B cell (primary cell): ENCODE measurements around the gene SMPX. TPM values are rescaled to one million over a fixed set of nuclear protein-coding genes. Genes with fewer than 3 reads are reported as not detected.

Experiments used
- ATAC-seq: fragments of 200-7000 bp; cut with Tn5 transposase; one replicate; pipeline ENCODE4 v1.10.0; 2021; ENCODE audit warnings: low read depth, mild to moderate bottlenecking, moderate number of reproducible peaks, moderate library complexity
- CTCF ChIA-PET: fragments of 350-600 bp; sonication (Branson Sonifier 250); formaldehyde crosslinking; loops from one replicate; lab custom pipeline; 2021; ENCODE audit warnings: antibody characterized with exemption, inconsistent platforms; lab: Charles Lee
- POLR2A ChIA-PET: fragments of 350-600 bp; sonication (Branson Sonifier 250); formaldehyde crosslinking; loops from one replicate; lab custom pipeline; 2021; ENCODE audit warnings: antibody characterized with exemption; lab: Charles Lee
- DNase-seq: peaks from one replicate; pipeline ENCODE4 v3.0.0; 2013
- H2AFZ ChIP-seq: 2 replicates; pipeline ENCODE4 v1.6.1; 2012; ENCODE audit warnings: mild to moderate bottlenecking, low read depth, low read length; ENCODE audit not compliant: insufficient read depth, poor library complexity, severe bottlenecking
- H3K27ac ChIP-seq, 2 donors: 1 replicate in 1 of 2; 2 replicates in 1 of 2; pipeline ENCODE4 v1.5.1; 2012 to 2013; ENCODE audit warnings: low read length in 2 of 2, mild to moderate bottlenecking in 2 of 2, moderate library complexity in 1 of 2
- H3K27me3 ChIP-seq, 4 experiments: fragments of 200-600 bp in 1 of 4; sonication (generic) in 1 of 4; replicated peaks in 1 of 4; 1 replicate in 2 of 4; 2 replicates in 2 of 4; pipeline versions ENCODE4 v1.6.1 to v1.7.0; 2013 to 2016; ENCODE audit warnings: low read length in 3 of 4, mild to moderate bottlenecking in 2 of 4, mixed read lengths in 1 of 4, moderate library complexity in 1 of 4; ENCODE audit not compliant: insufficient read depth in 4 of 4, control insufficient read depth in 3 of 4; ENCODE audit errors: control extremely low read depth in 1 of 4
- H3K36me3 ChIP-seq, 2 experiments: replicated peaks in 1 of 2; 1 replicate in 1 of 2; 2 replicates in 1 of 2; pipeline versions ENCODE4 v1.6.1 to v1.7.1; 2013; ENCODE audit warnings: low read length in 1 of 2; ENCODE audit not compliant: insufficient read depth in 2 of 2, control insufficient read depth in 1 of 2; ENCODE audit errors: control extremely low read depth in 1 of 2, extremely low read depth in 1 of 2
- H3K4me1 ChIP-seq, 2 donors: fragments of 200-600 bp in 1 of 2; sonication (generic) in 1 of 2; 1 replicate in 1 of 2; 2 replicates in 1 of 2; pipeline versions ENCODE4 v1.5.1 to v1.6.1; 2013 to 2017; ENCODE audit warnings: low read length in 2 of 2; ENCODE audit not compliant: control insufficient read depth in 2 of 2, insufficient read depth in 2 of 2
- H3K4me2 ChIP-seq: replicated peaks from 2 replicates; pipeline ENCODE3; 2012; ENCODE audit warnings: mild to moderate bottlenecking, low read depth, low read length; ENCODE audit not compliant: poor library complexity, severe bottlenecking
- H3K4me3 ChIP-seq, 5 experiments: fragments of 200-600 bp in 1 of 5; sonication (generic) in 1 of 5; 1 replicate in 3 of 5; 2 replicates in 2 of 5; pipeline versions ENCODE4 v1.5.1 to v1.7.0; 2011 to 2016; ENCODE audit warnings: low read length in 4 of 5, mild to moderate bottlenecking in 4 of 5, low read depth in 2 of 5, control low read depth in 1 of 5, moderate library complexity in 1 of 5; ENCODE audit not compliant: insufficient read depth in 1 of 5; ENCODE audit errors: control extremely low read depth in 1 of 5, extremely low read depth in 1 of 5
- H3K79me2 ChIP-seq: fragments of 200-600 bp; sonication (generic); one replicate; pipeline ENCODE4 v1.6.0; 2016; ENCODE audit warnings: low read length; ENCODE audit not compliant: control insufficient read depth, insufficient read depth
- H3K9ac ChIP-seq: fragments of 200-600 bp; sonication (generic); 2 replicates; pipeline ENCODE4 v1.6.1; 2017; ENCODE audit warnings: mild to moderate bottlenecking, low read length, moderate library complexity
- H3K9me3 ChIP-seq, 3 donors: one replicate each; pipeline versions ENCODE4 v1.6.1 to v1.7.1; 2013; ENCODE audit warnings: low read length in 2 of 3; ENCODE audit not compliant: control insufficient read depth in 2 of 3, insufficient read depth in 1 of 3; ENCODE audit errors: control extremely low read depth in 1 of 3
- H4K20me1 ChIP-seq: 2 replicates; pipeline ENCODE4 v1.6.0; 2012; ENCODE audit warnings: mild to moderate bottlenecking, low read length; ENCODE audit not compliant: insufficient read depth, control insufficient read depth, poor library complexity, severe bottlenecking
- H3K27ac Mint-ChIP-seq: one replicate; pipeline ENCODE4 v1.8.0; 2021; ENCODE audit warnings: mixed read lengths
- H3K27me3 Mint-ChIP-seq: one replicate; pipeline ENCODE4 v1.8.0; 2021; ENCODE audit warnings: mixed read lengths
- H3K4me1 Mint-ChIP-seq: one replicate; pipeline ENCODE4 v1.8.0; 2021; ENCODE audit warnings: mixed read lengths
- H3K4me3 Mint-ChIP-seq: one replicate; pipeline ENCODE4 v1.8.0; 2021; ENCODE audit warnings: mixed read lengths
- H3K9me3 Mint-ChIP-seq: one replicate; pipeline ENCODE4 v1.8.0; 2022; ENCODE audit warnings: mixed read lengths; ENCODE audit not compliant: insufficient read depth
- EZH2 ChIP-seq: IDR thresholded peaks from 2 replicates; pipeline ENCODE4 v1.6.1; 2012; ENCODE audit warnings: borderline replicate concordance, low read depth, mild to moderate bottlenecking, moderate library complexity, low read length; ENCODE audit not compliant: insufficient read depth, poor library complexity, severe bottlenecking
- WGBS: methylation state at CpG from one replicate; pipeline ENCODE4 v1.1.5; 2013; ENCODE audit warnings: missing lambda C conversion rate; ENCODE audit not compliant: insufficient coverage; 5-methylcytosine and 5-hydroxymethylcytosine counted together
- intact Hi-C: fragments of 100-400 bp; cut with micrococcal nuclease; formaldehyde crosslinking; loops from one replicate; pipeline ENCODE4 v1.10.0; 2022
- polyA plus RNA-seq: library from polyadenylated mRNA; depleted of rRNA; stranded (reverse); fragments of >200 nt; gene quantifications from 2 replicates; pipeline ENCODE4 v1.2.3, GENCODE V29; 2012
- total RNA-seq, 2 donors: library from RNA; stranded (reverse); fragments of 120-200 nt in 1 of 2; gene quantifications; 1 replicate in 1 of 2; 2 replicates in 1 of 2; pipeline versions ENCODE4 v1.2.3 to v1.2.4, GENCODE V29; 2013 to 2022
- TF ChIP-seq, protein P1 (sequence below): fragments of 200-600 bp; IDR thresholded peaks from one replicate; pipeline ENCODE4 v1.8.0; 2022; ENCODE audit warnings: antibody characterized with exemption, mild to moderate bottlenecking

SMPX gene
- total and polyA plus RNA-seq, 2 donors (not counting 1 experiment from before 2014, with no cell fraction given): not detected

DNA sequence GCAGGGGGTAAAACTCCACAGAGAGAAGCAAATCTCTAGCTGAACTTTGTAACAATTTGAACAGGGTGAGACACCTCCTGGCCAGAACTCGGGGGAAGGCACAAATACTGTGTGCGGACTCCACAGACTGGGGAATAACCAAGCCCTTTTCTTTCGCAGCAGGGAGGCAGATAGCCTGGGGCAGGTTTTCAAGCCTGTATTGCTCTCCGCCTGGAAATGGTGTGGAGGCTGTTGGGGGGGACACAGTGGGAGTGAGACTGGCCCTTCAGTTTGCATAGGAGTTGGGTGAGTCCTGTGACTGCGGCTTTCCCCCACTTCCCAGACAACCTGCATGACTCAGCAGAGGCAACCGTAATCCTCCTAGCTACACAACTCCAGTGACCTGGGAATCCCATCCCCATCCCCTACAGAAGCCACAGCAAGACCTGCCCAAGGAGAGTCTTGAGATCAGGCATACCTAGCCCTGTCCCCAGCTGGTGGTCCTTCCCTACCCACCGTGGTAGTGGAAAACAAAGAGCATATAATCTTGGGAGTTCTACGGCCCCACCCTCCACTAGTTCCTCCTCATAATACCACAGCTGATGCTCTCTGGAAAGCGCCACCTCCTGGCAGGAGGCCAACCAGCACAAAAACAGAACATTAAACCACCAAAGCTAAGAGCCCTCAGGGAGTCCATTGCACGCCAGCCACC is 12.9 kb upstream of the SMPX start:
- H3K4me1 Mint-ChIP-seq: no peaks in the 10 kb centered on the region
- H3K36me3 ChIP-seq: no peaks in the 10 kb centered on the region
- no peak overlapping the region for H3K4me3 ChIP-seq
- H3K4me3 Mint-ChIP-seq: no peak overlapping the region
- no peaks in the 10 kb centered on the region for H3K27me3 ChIP-seq
- H4K20me1 ChIP-seq: no peaks in the 10 kb centered on the region
- intact Hi-C loops: no loop called here
- no peaks in the 10 kb centered on the region for H3K4me1 ChIP-seq
- H3K9me3 ChIP-seq: no peaks in the 10 kb centered on the region
- no peak overlapping the region for H3K27ac ChIP-seq
- no peaks in the 10 kb centered on the region for H3K9me3 Mint-ChIP-seq
- H3K27ac Mint-ChIP-seq: no peak overlapping the region
- ChIA-PET POLR2A (no interaction called here), CTCF (no interaction called here)
- DNase-seq (no peak), ATAC-seq (no peak)
- peaks cover 19% of the 10 kb centered on the region for H3K27me3 Mint-ChIP-seq
- no peak overlapping the region for H2AFZ ChIP-seq
- no peak overlapping the region for H3K9ac ChIP-seq
- H3K79me2 ChIP-seq: no peaks in the 10 kb centered on the region
- TF ChIP-seq EZH2: no peak
- TF ChIP-seq, protein P1, sequence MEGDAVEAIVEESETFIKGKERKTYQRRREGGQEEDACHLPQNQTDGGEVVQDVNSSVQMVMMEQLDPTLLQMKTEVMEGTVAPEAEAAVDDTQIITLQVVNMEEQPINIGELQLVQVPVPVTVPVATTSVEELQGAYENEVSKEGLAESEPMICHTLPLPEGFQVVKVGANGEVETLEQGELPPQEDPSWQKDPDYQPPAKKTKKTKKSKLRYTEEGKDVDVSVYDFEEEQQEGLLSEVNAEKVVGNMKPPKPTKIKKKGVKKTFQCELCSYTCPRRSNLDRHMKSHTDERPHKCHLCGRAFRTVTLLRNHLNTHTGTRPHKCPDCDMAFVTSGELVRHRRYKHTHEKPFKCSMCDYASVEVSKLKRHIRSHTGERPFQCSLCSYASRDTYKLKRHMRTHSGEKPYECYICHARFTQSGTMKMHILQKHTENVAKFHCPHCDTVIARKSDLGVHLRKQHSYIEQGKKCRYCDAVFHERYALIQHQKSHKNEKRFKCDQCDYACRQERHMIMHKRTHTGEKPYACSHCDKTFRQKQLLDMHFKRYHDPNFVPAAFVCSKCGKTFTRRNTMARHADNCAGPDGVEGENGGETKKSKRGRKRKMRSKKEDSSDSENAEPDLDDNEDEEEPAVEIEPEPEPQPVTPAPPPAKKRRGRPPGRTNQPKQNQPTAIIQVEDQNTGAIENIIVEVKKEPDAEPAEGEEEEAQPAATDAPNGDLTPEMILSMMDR: no peak
- no peak overlapping the region for H3K4me2 ChIP-seq
- WGBS: 93% methylated on average over 4 of the region's 10 CpGs

DNA sequence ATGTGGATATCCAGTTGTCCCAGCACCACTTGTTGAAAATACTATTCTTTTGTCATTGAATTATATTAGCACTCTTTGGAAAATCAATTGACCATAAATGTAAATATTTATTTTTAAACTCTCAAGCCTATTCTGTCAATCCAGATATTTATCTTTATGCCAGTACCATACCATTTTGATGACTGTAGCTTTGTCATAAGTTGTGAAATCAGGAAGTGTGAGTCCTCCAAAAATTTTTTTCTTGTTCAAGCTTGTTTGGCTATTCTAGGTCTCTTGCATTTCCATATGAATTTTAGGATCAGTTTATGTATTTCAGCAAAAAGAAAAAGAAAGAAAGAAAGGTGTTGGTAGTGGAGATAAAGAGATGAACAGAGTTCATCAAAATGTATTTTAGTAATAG is 8.2 kb upstream of the SMPX start:
- no peak overlapping the region for H3K27ac ChIP-seq
- no peaks in the 10 kb centered on the region for H3K9me3 ChIP-seq
- no peak for ATAC-seq
- DNase-seq: no peak
- no peak overlapping the region for H3K4me3 ChIP-seq
- TF ChIP-seq EZH2: no peak
- TF ChIP-seq, protein P1: no peak
- H4K20me1 ChIP-seq: no peaks in the 10 kb centered on the region
- CTCF ChIA-PET: interaction anchor here (1.4 kb wide), 1 partner anchor 20 kb away, joined by 3 read pairs; no protein-coding TSS in a partner anchor
- H3K9ac ChIP-seq: no peak overlapping the region
- no peaks in the 10 kb centered on the region for H3K27me3 ChIP-seq
- no peak overlapping the region for H2AFZ ChIP-seq
- H3K4me2 ChIP-seq: no peak overlapping the region
- Mint-ChIP-seq H3K9me3 (no peaks in the 10 kb centered on the region), H3K4me3 (no peak overlapping the region), H3K4me1 (no peaks in the 10 kb centered on the region), H3K27me3 (peaks cover 19% of the 10 kb centered on the region), H3K27ac (no peak overlapping the region)
- no peaks in the 10 kb centered on the region for H3K36me3 ChIP-seq
- POLR2A ChIA-PET: no interaction called here
- no peaks in the 10 kb centered on the region for H3K79me2 ChIP-seq
- no peaks in the 10 kb centered on the region for H3K4me1 ChIP-seq
- intact Hi-C loops: no loop called here
